Measurements from ENCODE around the gene SPACA1.

The SPACA1 gene

GRCh38 chr6:88031550-88031949, 16.1 kb upstream of the SPACA1 start (continued):
- TF ChIP-seq, protein P1, sequence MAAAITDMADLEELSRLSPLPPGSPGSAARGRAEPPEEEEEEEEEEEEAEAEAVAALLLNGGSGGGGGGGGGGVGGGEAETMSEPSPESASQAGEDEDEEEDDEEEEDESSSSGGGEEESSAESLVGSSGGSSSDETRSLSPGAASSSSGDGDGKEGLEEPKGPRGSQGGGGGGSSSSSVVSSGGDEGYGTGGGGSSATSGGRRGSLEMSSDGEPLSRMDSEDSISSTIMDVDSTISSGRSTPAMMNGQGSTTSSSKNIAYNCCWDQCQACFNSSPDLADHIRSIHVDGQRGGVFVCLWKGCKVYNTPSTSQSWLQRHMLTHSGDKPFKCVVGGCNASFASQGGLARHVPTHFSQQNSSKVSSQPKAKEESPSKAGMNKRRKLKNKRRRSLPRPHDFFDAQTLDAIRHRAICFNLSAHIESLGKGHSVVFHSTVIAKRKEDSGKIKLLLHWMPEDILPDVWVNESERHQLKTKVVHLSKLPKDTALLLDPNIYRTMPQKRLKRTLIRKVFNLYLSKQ (tag by site-specific recombination; IDR thresholded peaks at IDR 0.05; ENCODE audit: borderline replicate concordance) = no peak
- TF ChIP-seq ZNF202 (tag by site-specific recombination; IDR thresholded peaks at IDR 0.05; ENCODE audit: borderline replicate concordance) (no peak), KLF9 (tag by site-specific recombination; IDR thresholded peaks at IDR 0.05; ENCODE audit: low read depth) (no peak), ZNF660 (tag by site-specific recombination; IDR thresholded peaks at IDR 0.05) (no peak), ZNF704 (tag by site-specific recombination; IDR thresholded peaks at IDR 0.05) (no peak), ZNF341 (tag by site-specific recombination; IDR thresholded peaks at IDR 0.05; ENCODE audit: low read depth) (no peak), ZNF248 (tag by site-specific recombination; IDR thresholded peaks at IDR 0.05) (peak; percentile 68; the same call in 1 of the 2 replicates), ZNF549 (tag by site-specific recombination; IDR thresholded peaks at IDR 0.05) (peak; percentile 61), ZBTB44 (tag by site-specific recombination; IDR thresholded peaks at IDR 0.05) (no peak), ZNF654 (tag by site-specific recombination; IDR thresholded peaks at IDR 0.05; ENCODE audit: low read depth) (no peak), SCRT1 (tag by site-specific recombination; IDR thresholded peaks at IDR 0.05; ENCODE audit: borderline replicate concordance) (no peak), KLF17 (tag by site-specific recombination; IDR thresholded peaks at IDR 0.05) (no peak), ZNF670 (tag by site-specific recombination; IDR thresholded peaks at IDR 0.05; ENCODE audit: low read depth) (no peak), OVOL3 (tag by site-specific recombination; IDR thresholded peaks at IDR 0.05) (no peak), SETDB1 (IDR thresholded peaks at IDR 0.05; ENCODE audit: insufficient read length, low read length) (peak; percentile 100), ZNF555 (tag by site-specific recombination; conservative IDR thresholded peaks at IDR 0.05) (no peak), HOXA7 (CRISPR knock-in tag; IDR thresholded peaks at IDR 0.05; ENCODE audit: borderline replicate concordance) (no peak), ZNF747 (tag by site-specific recombination; IDR thresholded peaks at IDR 0.05) (no peak), ZNF791 (tag by site-specific recombination; IDR thresholded peaks at IDR 0.05) (no peak), ZNF658 (tag by site-specific recombination; IDR thresholded peaks at IDR 0.05) (no peak), ZNF214 (tag by site-specific recombination; IDR thresholded peaks at IDR 0.05; ENCODE audit: borderline replicate concordance) (no peak), SP7 (tag by site-specific recombination; IDR thresholded peaks at IDR 0.05) (no peak), ZNF596 (tag by site-specific recombination; IDR thresholded peaks at IDR 0.05) (no peak), ZNF664 (tag by site-specific recombination; IDR thresholded peaks at IDR 0.05) (no peak), ZNF311 (tag by site-specific recombination; IDR thresholded peaks at IDR 0.05; ENCODE audit: borderline replicate concordance) (0 out of 2 replicates have a peak, but pooled peaks have one; percentile 35), ZNF24 (tag by site-specific recombination; IDR thresholded peaks at IDR 0.05) (no peak), ZSCAN16 (tag by site-specific recombination; IDR thresholded peaks at IDR 0.05) (no peak), ZNF157 (tag by site-specific recombination; IDR thresholded peaks at IDR 0.05) (no peak), GLIS2 (tag by site-specific recombination; IDR thresholded peaks at IDR 0.05) (no peak), BCL11B (tag by site-specific recombination; IDR thresholded peaks at IDR 0.05; ENCODE audit: low read depth) (no peak), ZNF785 (tag by site-specific recombination; IDR thresholded peaks at IDR 0.05) (no peak), GLIS1 (tag by site-specific recombination; IDR thresholded peaks at IDR 0.05) (no peak)
- TF ChIP-seq, protein P2, sequence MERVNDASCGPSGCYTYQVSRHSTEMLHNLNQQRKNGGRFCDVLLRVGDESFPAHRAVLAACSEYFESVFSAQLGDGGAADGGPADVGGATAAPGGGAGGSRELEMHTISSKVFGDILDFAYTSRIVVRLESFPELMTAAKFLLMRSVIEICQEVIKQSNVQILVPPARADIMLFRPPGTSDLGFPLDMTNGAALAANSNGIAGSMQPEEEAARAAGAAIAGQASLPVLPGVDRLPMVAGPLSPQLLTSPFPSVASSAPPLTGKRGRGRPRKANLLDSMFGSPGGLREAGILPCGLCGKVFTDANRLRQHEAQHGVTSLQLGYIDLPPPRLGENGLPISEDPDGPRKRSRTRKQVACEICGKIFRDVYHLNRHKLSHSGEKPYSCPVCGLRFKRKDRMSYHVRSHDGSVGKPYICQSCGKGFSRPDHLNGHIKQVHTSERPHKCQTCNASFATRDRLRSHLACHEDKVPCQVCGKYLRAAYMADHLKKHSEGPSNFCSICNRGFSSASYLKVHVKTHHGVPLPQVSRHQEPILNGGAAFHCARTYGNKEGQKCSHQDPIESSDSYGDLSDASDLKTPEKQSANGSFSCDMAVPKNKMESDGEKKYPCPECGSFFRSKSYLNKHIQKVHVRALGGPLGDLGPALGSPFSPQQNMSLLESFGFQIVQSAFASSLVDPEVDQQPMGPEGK (tag by site-specific recombination; IDR thresholded peaks at IDR 0.05) = no peak
- TF ChIP-seq, protein P3, sequence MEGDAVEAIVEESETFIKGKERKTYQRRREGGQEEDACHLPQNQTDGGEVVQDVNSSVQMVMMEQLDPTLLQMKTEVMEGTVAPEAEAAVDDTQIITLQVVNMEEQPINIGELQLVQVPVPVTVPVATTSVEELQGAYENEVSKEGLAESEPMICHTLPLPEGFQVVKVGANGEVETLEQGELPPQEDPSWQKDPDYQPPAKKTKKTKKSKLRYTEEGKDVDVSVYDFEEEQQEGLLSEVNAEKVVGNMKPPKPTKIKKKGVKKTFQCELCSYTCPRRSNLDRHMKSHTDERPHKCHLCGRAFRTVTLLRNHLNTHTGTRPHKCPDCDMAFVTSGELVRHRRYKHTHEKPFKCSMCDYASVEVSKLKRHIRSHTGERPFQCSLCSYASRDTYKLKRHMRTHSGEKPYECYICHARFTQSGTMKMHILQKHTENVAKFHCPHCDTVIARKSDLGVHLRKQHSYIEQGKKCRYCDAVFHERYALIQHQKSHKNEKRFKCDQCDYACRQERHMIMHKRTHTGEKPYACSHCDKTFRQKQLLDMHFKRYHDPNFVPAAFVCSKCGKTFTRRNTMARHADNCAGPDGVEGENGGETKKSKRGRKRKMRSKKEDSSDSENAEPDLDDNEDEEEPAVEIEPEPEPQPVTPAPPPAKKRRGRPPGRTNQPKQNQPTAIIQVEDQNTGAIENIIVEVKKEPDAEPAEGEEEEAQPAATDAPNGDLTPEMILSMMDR (tag by site-specific recombination; IDR thresholded peaks at IDR 0.05) = no peak

Data from HEK293 (cell line).